Measurements from ENCODE around the gene STIMATE. TPM values are rescaled to one million over a fixed set of nuclear protein-coding genes. Genes with fewer than 3 reads are reported as not detected.

STIMATE gene
- total and polyA plus RNA-seq, 10 of the 15 experiments (the other 5 are each of a cell fraction or from before 2014, with no cell fraction given) = 0.24 to 24.1 (median 15.4) TPM

DNA sequence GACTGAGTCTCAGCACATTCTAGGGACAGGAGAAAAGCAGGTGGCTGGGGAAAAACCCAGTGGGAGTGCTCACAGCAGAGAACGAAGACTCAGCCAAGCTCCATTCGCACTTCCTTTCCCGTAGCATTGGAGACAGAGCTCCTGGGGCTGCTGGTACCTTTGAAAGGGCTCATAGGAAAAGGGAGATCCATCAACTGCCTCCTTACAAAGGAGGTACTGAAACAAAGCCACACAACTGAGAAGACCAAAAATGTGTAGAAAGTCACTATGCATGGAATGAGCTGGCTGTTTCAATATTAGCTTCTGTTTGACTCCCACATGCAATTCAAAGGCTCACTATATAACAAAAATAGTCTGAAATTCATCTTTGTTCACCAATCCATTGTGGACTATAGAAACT, 16.9 kb downstream of the STIMATE start (continued):
- TF ChIP-seq FOXM1 (IDR thresholded peaks at IDR 0.05; ENCODE audit: low read depth, low read length) (no peak), EP300 (IDR thresholded peaks at IDR 0.05; ENCODE audit: borderline replicate concordance in 1 of 2, control insufficient read depth in 1 of 2, low read depth in 2 of 2, low read length in 2 of 2) (peak in 1 of 2 experiments; percentile 30; a peak in 1 of 4 replicates), MXI1 (IDR thresholded peaks at IDR 0.05; ENCODE audit: low read depth, low read length) (no peak), TCF7 (IDR thresholded peaks at IDR 0.05; ENCODE audit: borderline replicate concordance) (no peak; the same call in 1 of the 2 replicates), MYB (IDR thresholded peaks at IDR 0.05; ENCODE audit: borderline replicate concordance, low read depth, low read length) (no peak), KLF5 (IDR thresholded peaks at IDR 0.05; ENCODE audit: partially characterized antibody) (no peak), CEBPB (IDR thresholded peaks at IDR 0.05; ENCODE audit: borderline replicate concordance in 1 of 2, low read depth in 2 of 2, low read length in 2 of 2) (no peak), BACH1 (IDR thresholded peaks at IDR 0.05; ENCODE audit: borderline replicate concordance) (no peak), SUPT20H (IDR thresholded peaks at IDR 0.05; ENCODE audit: borderline replicate concordance, control insufficient read depth, low read depth, low read length) (no peak)
- TF ChIP-seq, protein P1, sequence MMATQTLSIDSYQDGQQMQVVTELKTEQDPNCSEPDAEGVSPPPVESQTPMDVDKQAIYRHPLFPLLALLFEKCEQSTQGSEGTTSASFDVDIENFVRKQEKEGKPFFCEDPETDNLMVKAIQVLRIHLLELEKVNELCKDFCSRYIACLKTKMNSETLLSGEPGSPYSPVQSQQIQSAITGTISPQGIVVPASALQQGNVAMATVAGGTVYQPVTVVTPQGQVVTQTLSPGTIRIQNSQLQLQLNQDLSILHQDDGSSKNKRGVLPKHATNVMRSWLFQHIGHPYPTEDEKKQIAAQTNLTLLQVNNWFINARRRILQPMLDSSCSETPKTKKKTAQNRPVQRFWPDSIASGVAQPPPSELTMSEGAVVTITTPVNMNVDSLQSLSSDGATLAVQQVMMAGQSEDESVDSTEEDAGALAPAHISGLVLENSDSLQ (IDR thresholded peaks at IDR 0.05) = no peak
- TF ChIP-seq, protein P2, sequence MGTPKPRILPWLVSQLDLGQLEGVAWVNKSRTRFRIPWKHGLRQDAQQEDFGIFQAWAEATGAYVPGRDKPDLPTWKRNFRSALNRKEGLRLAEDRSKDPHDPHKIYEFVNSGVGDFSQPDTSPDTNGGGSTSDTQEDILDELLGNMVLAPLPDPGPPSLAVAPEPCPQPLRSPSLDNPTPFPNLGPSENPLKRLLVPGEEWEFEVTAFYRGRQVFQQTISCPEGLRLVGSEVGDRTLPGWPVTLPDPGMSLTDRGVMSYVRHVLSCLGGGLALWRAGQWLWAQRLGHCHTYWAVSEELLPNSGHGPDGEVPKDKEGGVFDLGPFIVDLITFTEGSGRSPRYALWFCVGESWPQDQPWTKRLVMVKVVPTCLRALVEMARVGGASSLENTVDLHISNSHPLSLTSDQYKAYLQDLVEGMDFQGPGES (IDR thresholded peaks at IDR 0.05) = no peak

Measured in GM12878 (cell line).